Measurements from ENCODE around the gene CDO1. TPM values are rescaled to one million over a fixed set of nuclear protein-coding genes. Genes with fewer than 3 reads are reported as not detected.

The CDO1 gene
- total and polyA plus RNA-seq, 4 experiments from 2014 or later = 1.1 to 1.4 TPM; not detected in 2

- Mint-ChIP-seq H3K4me1 (peaks cover 5 to 22% (median 9%) of the 10 kb centered on the region in 4 donors), H3K36me3 (no peaks in the 10 kb centered on the region), H3K27me3 (peaks cover 64 to 65% of the 10 kb centered on the region in 2 donors), H3K9me3 (peaks cover 0 to 2% (median 0%) of the 10 kb centered on the region in 8 donors), H3K27ac (no peak overlapping the region), H3K4me3 (peak overlapping the region; percentile 56 to 79 (median 69))
- DNase-seq = no peak
- Histone ChIP-seq H3K9me3 (ENCODE audit: control insufficient read depth in 1 of 2, low read length in 2 of 2) (no peaks in the 10 kb centered on the region), H3K4me3 (ENCODE audit: low read length in 2 of 2) (peak overlapping the region in 1 of 2 donors; percentile 30), H3K36me3 (ENCODE audit: insufficient read depth, low read length) (no peaks in the 10 kb centered on the region), H3K27ac (ENCODE audit: low read depth, low read length) (no peak overlapping the region), H3K27me3 (ENCODE audit: insufficient read depth, low read length) (peaks cover 32% of the 10 kb centered on the region), H3K4me1 (ENCODE audit: insufficient read depth, low read length) (peaks cover 16% of the 10 kb centered on the region)
- ChIA-PET CTCF (ENCODE audit: partially characterized antibody) (no interaction called here), POLR2A (ENCODE audit: partially characterized antibody) (no interaction called here)
- intact Hi-C loops (cut with micrococcal nuclease) = no loop called here
Measured at GRCh38 chr5:115815693-115816225, 700 bp downstream of the CDO1 start.

GRCh38 chr5:115815006-115815692 is 1.3 kb downstream of the CDO1 start:
- no peak overlapping the region for H3K27ac ChIP-seq (ENCODE audit: low read depth, low read length)
- no peak for DNase-seq
- H3K36me3 ChIP-seq (ENCODE audit: insufficient read depth, low read length) = no peaks in the 10 kb centered on the region
- Mint-ChIP-seq H3K9me3 (peaks cover 0 to 1% (median 0%) of the 10 kb centered on the region in 8 donors), H3K27me3 (peaks cover 60 to 61% of the 10 kb centered on the region in 2 donors), H3K4me3 (peak overlapping the region; percentile 2 to 68 (median 60)), H3K36me3 (no peaks in the 10 kb centered on the region), H3K4me1 (peaks cover 5 to 22% (median 9%) of the 10 kb centered on the region in 4 donors), H3K27ac (no peak overlapping the region)
- H3K4me1 ChIP-seq (ENCODE audit: insufficient read depth, low read length) = peaks cover 16% of the 10 kb centered on the region
- H3K9me3 ChIP-seq (ENCODE audit: control insufficient read depth in 1 of 2, low read length in 2 of 2) = no peaks in the 10 kb centered on the region
- POLR2A ChIA-PET (ENCODE audit: partially characterized antibody) = no interaction called here
- intact Hi-C loops (cut with micrococcal nuclease) = no loop called here
- no peak overlapping the region for H3K4me3 ChIP-seq (ENCODE audit: low read length in 2 of 2)
- H3K27me3 ChIP-seq (ENCODE audit: insufficient read depth, low read length) = peaks cover 32% of the 10 kb centered on the region
- CTCF ChIA-PET (ENCODE audit: partially characterized antibody) = no interaction called here

- CTCF ChIA-PET (ENCODE audit: partially characterized antibody) = no interaction called here
- no peak overlapping the region for H3K27ac Mint-ChIP-seq
- no peak overlapping the region for H3K4me3 Mint-ChIP-seq
- no peaks in the 10 kb centered on the region for H3K9me3 Mint-ChIP-seq
- Histone ChIP-seq H3K27ac (ENCODE audit: low read depth, low read length) (no peak overlapping the region), H3K36me3 (ENCODE audit: insufficient read depth, low read length) (no peaks in the 10 kb centered on the region), H3K27me3 (ENCODE audit: insufficient read depth, low read length) (peaks cover 32% of the 10 kb centered on the region), H3K4me1 (ENCODE audit: insufficient read depth, low read length) (peaks cover 16% of the 10 kb centered on the region), H3K4me3 (ENCODE audit: low read length in 2 of 2) (no peak overlapping the region), H3K9me3 (ENCODE audit: control insufficient read depth in 1 of 2, low read length in 2 of 2) (no peaks in the 10 kb centered on the region)
- POLR2A ChIA-PET (ENCODE audit: partially characterized antibody) = no interaction called here
- DNase-seq = no peak
- intact Hi-C loops (cut with micrococcal nuclease) = no loop called here
- peaks cover 5 to 22% (median 9%) of the 10 kb centered on the region in 4 donors for H3K4me1 Mint-ChIP-seq
- no peaks in the 10 kb centered on the region for H3K36me3 Mint-ChIP-seq
- peaks cover 52% of the 10 kb centered on the region in 2 donors for H3K27me3 Mint-ChIP-seq
Measured at GRCh38 chr5:115813719-115814118, 2.7 kb downstream of the CDO1 start.

- H3K9me3 Mint-ChIP-seq = no peaks in the 10 kb centered on the region
- Histone ChIP-seq H3K27ac (ENCODE audit: low read depth, low read length) (no peak overlapping the region), H3K9me3 (ENCODE audit: control insufficient read depth in 1 of 2, low read length in 2 of 2) (no peaks in the 10 kb centered on the region), H3K4me1 (ENCODE audit: insufficient read depth, low read length) (peaks cover 16% of the 10 kb centered on the region), H3K36me3 (ENCODE audit: insufficient read depth, low read length) (no peaks in the 10 kb centered on the region), H3K27me3 (ENCODE audit: insufficient read depth, low read length) (peaks cover 23% of the 10 kb centered on the region), H3K4me3 (ENCODE audit: low read length in 2 of 2) (no peak overlapping the region)
- ChIA-PET CTCF (ENCODE audit: partially characterized antibody) (no interaction called here), POLR2A (ENCODE audit: partially characterized antibody) (no interaction called here)
- no peak overlapping the region for H3K27ac Mint-ChIP-seq
- H3K4me1 Mint-ChIP-seq = peaks cover 5 to 24% (median 9%) of the 10 kb centered on the region in 4 donors
- no peaks in the 10 kb centered on the region for H3K36me3 Mint-ChIP-seq
- no peak overlapping the region for H3K4me3 Mint-ChIP-seq
- DNase-seq = no peak
- H3K27me3 Mint-ChIP-seq = peaks cover 42 to 48% of the 10 kb centered on the region in 2 donors
- intact Hi-C loops (cut with micrococcal nuclease) = no loop called here
Measured at GRCh38 chr5:115812372-115812771, 4.1 kb downstream of the CDO1 start.

- H3K9me3 ChIP-seq (ENCODE audit: control insufficient read depth in 1 of 2, low read length in 2 of 2) = no peaks in the 10 kb centered on the region
- POLR2A ChIA-PET (ENCODE audit: partially characterized antibody) = no interaction called here
- CTCF ChIA-PET (ENCODE audit: partially characterized antibody) = no interaction called here
- no peak overlapping the region for H3K27ac Mint-ChIP-seq
- no peaks in the 10 kb centered on the region for H3K36me3 ChIP-seq (ENCODE audit: insufficient read depth, low read length)
- H3K27me3 ChIP-seq (ENCODE audit: insufficient read depth, low read length) = peaks cover 15% of the 10 kb centered on the region
- H3K4me1 Mint-ChIP-seq = peaks cover 5 to 21% (median 8%) of the 10 kb centered on the region in 4 donors
- no peaks in the 10 kb centered on the region for H3K36me3 Mint-ChIP-seq
- peaks cover 15% of the 10 kb centered on the region for H3K4me1 ChIP-seq (ENCODE audit: insufficient read depth, low read length)
- H3K4me3 ChIP-seq (ENCODE audit: low read length in 2 of 2) = no peak overlapping the region
- intact Hi-C loops (cut with micrococcal nuclease) = no loop called here
- H3K4me3 Mint-ChIP-seq = no peak overlapping the region
- no peak for DNase-seq
- peaks cover 38 to 42% of the 10 kb centered on the region in 2 donors for H3K27me3 Mint-ChIP-seq
- no peaks in the 10 kb centered on the region for H3K9me3 Mint-ChIP-seq
- H3K27ac ChIP-seq (ENCODE audit: low read depth, low read length) = no peak overlapping the region
Measured at GRCh38 chr5:115811406-115811805, 5.1 kb downstream of the CDO1 start.

DNA sequence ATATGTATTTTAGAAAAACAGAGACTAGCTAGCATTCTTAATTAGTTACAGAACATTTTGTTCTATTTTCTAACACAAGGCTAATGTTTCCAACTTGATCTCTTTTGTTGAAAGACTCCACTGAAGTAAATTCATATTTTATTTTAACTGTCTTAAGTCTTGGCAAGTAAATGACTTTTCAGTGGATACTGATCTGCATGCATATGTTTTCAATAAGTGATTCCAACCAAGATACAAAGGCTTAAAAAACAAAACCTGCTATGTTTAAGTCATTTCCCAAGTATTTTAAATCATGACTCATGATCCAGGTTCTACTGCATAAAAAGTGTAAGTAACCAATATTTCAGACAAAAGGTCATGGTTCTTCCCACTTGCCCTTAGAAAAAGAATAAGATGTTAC is 5.7 kb downstream of the CDO1 start:
- H3K4me3 ChIP-seq (ENCODE audit: low read length in 2 of 2) = no peak overlapping the region
- Mint-ChIP-seq H3K4me3 (no peak overlapping the region), H3K4me1 (peaks cover 3 to 16% (median 7%) of the 10 kb centered on the region in 4 donors), H3K9me3 (no peaks in the 10 kb centered on the region), H3K36me3 (no peaks in the 10 kb centered on the region), H3K27me3 (peaks cover 34 to 38% of the 10 kb centered on the region in 2 donors), H3K27ac (no peak overlapping the region)
- no peak for DNase-seq
- ChIA-PET CTCF (ENCODE audit: partially characterized antibody) (no interaction called here), POLR2A (ENCODE audit: partially characterized antibody) (no interaction called here)
- no peak overlapping the region for H3K27ac ChIP-seq (ENCODE audit: low read depth, low read length)
- intact Hi-C loops (cut with micrococcal nuclease) = no loop called here
- peaks cover 9% of the 10 kb centered on the region for H3K27me3 ChIP-seq (ENCODE audit: insufficient read depth, low read length)
- H3K36me3 ChIP-seq (ENCODE audit: insufficient read depth, low read length) = no peaks in the 10 kb centered on the region
- H3K4me1 ChIP-seq (ENCODE audit: insufficient read depth, low read length) = peaks cover 9% of the 10 kb centered on the region
- no peaks in the 10 kb centered on the region for H3K9me3 ChIP-seq (ENCODE audit: control insufficient read depth in 1 of 2, low read length in 2 of 2)

- no peak overlapping the region for H3K27ac Mint-ChIP-seq
- POLR2A ChIA-PET (ENCODE audit: partially characterized antibody) = no interaction called here
Measured at GRCh38 chr5:115809946-115810345, 6.5 kb downstream of the CDO1 start.

More at GRCh38 chr5:115809946-115810345, 6.5 kb downstream of the CDO1 start:
- Mint-ChIP-seq H3K36me3 (no peaks in the 10 kb centered on the region), H3K4me1 (peaks cover 0 to 8% (median under 1%) of the 10 kb centered on the region in 4 donors), H3K9me3 (no peaks in the 10 kb centered on the region), H3K4me3 (no peak overlapping the region), H3K27me3 (peaks cover 27 to 31% of the 10 kb centered on the region in 2 donors)
- H3K27me3 ChIP-seq (ENCODE audit: insufficient read depth, low read length) = peaks cover 1% of the 10 kb centered on the region
- CTCF ChIA-PET (ENCODE audit: partially characterized antibody) = no interaction called here
- no peaks in the 10 kb centered on the region for H3K9me3 ChIP-seq (ENCODE audit: control insufficient read depth in 1 of 2, low read length in 2 of 2)
- no peak overlapping the region for H3K27ac ChIP-seq (ENCODE audit: low read depth, low read length)
- DNase-seq = no peak
- H3K36me3 ChIP-seq (ENCODE audit: insufficient read depth, low read length) = no peaks in the 10 kb centered on the region
- H3K4me1 ChIP-seq (ENCODE audit: insufficient read depth, low read length) = peaks cover under 1% of the 10 kb centered on the region
- intact Hi-C loops (cut with micrococcal nuclease) = no loop called here
- no peak overlapping the region for H3K4me3 ChIP-seq (ENCODE audit: low read length in 2 of 2)

Data from CD4-positive, alpha-beta memory T cell (primary cell).